NCI-H446 (cell line): ENCODE measurements around the gene NUDT17.
"Not testable (repeated sequence)": the region's sequence is repeated elsewhere in the genome, so short reads cannot be mapped to it uniquely, and the experiment has no call there.

Experiments used
- DNase-seq, 2 experiments: peaks; one replicate each; lab custom pipeline; 2025; lab: John Stamatoyannopoulos, UW

NUDT17 gene

DNA sequence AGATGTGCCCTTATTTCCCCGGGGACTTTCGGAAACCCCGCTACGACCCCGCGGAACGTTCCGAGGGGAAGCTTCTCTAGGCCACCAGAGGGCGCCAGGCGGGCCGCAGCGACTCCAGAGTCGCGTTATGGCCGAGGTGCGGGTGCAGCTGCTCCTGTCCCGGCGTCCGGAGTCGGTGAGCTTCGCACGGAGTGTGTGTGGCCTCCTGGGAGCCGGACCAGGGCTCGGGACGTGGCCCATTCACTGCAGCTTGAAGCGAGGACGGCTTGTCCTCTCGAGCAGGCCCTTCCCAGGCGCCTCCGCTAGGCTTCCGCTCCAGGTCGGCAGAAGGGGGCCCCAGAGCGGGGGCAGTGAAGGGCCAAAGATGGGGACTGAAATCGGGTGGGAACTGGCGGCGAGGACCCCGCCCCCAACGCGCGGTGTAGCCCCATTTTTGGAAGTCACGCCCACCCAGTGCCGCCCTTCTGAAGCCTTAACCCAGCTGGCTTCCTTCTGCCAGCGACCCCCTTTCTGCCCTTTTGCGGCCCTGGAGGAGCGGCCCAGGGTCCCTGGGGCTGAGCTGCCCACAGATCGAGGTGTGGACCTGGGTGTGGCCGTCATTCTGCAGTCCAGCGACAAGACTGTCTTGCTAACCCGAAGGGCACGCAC is at the start of gene NUDT17:
Gene NUDT17 (plus strand): TSS at position 117 of the 648 bp plus-strand sequence. CDS start 11 bp downstream, at position 128.
- DNase-seq: peak; percentile 69 to 86

- no peak for DNase-seq
Observed at GRCh38 chr1:145796753-145797152, 48.7 kb upstream of the NUDT17 start.

DNA sequence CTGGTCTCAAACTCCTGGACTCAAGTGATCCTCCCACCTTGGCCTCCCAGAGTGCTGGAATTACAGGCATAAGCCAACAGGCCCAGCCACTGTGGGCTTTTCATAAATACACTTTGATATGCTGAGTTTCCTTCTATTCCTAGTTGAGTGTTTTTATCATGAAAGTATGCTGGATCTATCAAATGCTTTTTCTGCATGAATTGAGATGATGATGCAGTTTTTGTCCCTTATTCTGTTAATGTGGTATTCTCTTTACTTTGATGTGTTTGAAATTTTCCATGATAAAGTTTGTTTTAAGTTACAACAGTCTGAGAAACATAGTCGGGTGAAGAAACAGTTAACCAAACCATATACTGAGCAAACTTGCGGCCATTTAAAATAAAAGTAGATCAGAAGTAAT is 45.6 kb upstream of the NUDT17 start:
- DNase-seq: no peak

- no peak for DNase-seq
Observed at GRCh38 chr1:145804235-145805045, 41.0 kb upstream of the NUDT17 start.

- no peak for DNase-seq
Observed at GRCh38 chr1:145805057-145805456, 40.4 kb upstream of the NUDT17 start.

GRCh38 chr1:145806408-145806807 is 39.0 kb upstream of the NUDT17 start:
- no peak for DNase-seq

DNA sequence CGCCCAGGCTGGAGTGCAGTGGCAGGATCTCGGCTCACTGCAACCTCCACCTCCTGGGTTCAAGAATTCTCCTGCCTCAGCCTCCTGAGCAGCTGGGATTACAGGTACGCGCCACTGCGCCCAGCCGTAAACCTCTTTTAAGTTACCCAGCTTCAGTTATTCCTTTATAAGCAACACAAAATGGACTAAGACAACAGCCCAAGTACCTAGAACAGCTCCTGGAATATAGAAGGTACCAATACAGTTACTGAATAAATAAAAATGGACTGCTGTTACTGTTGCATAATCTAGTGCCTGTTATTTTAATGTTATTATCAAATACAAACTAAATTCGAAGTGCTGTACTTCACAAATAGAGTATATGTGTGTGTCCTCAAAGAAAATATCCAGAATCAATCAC is 38.6 kb upstream of the NUDT17 start:
- no peak for DNase-seq

DNA sequence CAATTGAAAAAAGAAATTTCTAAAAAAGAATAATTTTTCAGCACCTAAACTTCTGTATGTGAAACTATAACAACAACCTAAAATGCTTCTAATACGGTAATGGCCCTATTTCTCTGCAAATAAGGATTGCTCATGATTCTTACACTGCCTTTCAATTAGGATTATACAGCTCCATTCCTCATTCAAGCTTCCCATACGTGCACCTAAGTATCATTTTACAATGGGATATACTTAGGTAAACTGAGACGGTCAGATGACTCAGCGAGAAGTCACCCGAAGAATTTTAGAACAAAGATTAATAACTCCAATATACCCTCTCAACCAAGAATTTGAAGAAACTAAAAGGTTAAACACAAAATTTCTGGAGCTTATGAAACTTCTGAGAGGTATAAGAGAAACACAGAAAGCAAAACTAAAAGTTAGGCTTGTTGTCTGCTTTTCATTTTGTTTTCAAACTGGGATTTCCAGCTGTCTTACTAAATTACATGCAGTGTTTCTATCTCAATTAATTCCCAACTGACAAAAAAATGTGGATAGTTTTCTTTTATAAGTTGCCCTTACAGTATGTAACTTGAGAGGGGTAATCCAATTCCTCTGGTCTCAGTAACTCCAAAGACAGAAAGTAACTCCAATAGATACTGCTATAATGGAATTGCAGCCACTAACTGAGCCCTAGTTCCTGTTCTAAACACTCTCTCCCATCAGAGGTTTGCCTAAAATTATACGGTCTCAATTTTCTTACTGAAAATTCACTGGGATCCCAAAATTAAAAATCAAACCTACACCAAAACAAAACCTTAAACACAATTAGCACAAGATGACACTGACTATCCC is 32.2 kb upstream of the NUDT17 start:
- not testable (repeated sequence) for DNase-seq

- DNase-seq: not testable (repeated sequence)
Observed at GRCh38 chr1:145818095-145818494, 27.3 kb upstream of the NUDT17 start.

DNA sequence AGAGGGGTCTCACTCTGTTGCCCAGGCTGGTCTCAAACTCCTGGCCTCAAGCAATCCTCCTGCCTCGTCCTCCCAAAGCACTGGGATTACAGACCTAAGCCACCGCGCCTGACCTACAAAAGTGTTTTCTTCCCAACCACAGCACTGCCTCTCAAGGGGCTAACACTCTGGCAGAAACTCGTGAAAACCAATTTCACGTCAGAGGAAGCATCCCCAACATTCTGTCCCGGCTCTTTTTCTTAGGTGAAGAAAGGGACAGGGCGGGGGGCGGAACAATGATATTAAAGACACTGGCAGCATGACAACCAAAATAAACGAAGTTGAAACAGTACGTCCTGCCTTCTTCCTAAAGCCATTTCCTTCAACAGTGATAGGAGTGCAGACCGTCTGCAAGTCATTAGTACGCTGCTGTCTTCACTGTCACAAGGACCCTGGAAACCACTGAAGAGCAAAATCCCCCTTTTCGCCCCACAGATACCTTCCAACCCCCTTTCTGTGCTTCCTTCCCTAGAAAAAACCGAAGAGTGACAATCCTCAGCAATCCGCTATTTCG is 22.6 kb upstream of the NUDT17 start:
- not testable (repeated sequence) for DNase-seq

- DNase-seq: peak; percentile 82 to 95
Observed at GRCh38 chr1:145823565-145824498, 21.6 kb upstream of the NUDT17 start, which contains the start of the genes POLR3C and RNF115. TSS of gene POLR3C (plus strand) at chr1:145824200. CDS start at chr1:145825777, 1,577 bp downstream. TSS of gene RNF115 (minus strand) at chr1:145824095. CDS start at chr1:145823873, 222 bp downstream.

- no peak for DNase-seq
Observed at GRCh38 chr1:145824499-145824842, 21.0 kb upstream of the NUDT17 start.

GRCh38 chr1:145826030-145826429 is 19.4 kb upstream of the NUDT17 start:
- DNase-seq: no peak

DNA sequence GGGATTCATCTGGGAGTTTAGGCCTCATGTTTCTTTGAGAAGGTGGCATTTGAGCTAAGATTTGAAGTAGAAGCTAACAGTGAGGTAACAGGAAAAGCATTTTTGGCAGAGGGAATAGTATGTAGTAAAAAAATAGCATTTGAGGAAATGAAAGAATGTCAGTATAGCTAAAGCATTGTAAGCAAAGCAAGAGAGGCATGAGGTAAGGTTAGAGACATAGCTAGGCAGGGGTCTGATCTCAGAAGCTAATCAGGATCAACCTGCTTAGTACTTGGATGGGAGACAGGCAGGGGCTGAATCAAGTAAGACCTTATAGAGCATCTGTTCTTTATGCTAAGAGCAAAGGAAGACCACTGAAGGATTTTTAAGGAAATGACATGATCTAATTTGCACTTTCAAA is 17.5 kb upstream of the NUDT17 start:
- no peak for DNase-seq

DNA sequence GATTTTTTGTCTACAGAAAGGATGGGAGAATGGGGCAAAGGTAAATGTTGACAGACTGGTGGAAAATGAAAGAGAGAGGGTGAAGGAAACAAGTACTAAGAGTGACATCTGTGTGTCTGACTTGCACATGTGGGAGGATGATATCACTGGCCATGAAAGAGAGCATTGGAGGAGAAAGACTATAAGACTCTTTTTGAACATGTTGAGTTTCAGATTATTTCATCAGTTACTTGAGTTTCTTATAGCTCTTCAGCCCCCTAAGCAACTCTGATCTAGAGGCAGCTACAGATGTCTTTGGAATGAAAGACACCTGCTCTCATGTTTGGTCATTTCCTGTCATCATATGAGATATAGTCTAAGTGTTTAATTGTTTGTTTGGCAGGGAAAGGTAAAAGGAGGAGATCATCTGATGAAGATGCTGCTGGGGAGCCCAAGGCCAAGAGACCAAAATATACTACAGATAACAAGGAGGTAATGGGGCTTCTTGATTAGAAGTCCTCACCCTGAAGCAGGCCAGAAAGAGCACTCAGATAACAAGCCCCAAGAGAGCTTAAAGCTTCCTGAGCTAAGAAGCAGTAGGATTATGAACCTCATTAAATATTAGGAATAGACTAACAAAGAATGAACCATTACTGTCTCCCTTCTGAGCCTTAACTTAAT is 16.9 kb upstream of the NUDT17 start:
- no peak for DNase-seq

GRCh38 chr1:145830810-145831209 is 14.6 kb upstream of the NUDT17 start:
- DNase-seq: not testable (repeated sequence)

- no peak for DNase-seq
Observed at GRCh38 chr1:145837656-145838055, 7.8 kb upstream of the NUDT17 start.

DNA sequence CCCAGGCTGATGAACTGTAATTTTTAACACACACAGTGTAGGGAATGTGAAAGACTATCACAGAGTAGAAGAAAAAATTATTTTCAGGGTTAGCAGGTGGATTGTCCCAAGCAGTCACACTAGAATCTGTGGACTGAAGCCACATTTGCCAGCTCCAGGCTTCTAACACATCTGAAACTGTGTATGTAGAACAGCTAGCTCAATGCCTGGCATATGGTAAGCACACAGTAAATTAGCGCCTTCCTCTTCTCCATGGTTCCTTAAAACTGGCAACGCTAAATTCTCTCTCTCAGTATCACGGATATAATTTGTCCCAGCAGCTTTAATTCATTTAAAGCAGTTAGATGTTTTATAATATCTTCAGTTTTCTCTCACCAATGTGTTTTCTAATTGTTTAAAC is 2.4 kb upstream of the NUDT17 start:
- DNase-seq: no peak

DNA sequence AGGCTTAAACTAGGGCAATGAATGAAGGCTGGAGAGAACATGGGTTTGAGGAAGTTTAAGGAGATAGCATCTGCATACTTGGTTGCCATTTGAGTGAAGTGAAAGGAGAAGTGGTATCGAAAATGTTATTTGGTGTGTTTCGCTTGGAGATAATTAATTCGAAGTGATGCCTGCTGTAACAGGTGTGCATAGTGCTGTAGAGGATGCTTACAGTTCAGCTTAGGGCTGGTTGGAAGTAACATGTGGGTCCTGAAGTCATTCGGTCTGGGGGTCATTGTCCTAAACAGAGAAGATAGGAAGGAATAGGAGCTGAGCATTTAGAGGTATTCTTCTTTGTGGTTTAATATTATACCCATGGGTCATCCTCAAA is 301 bp upstream of the NUDT17 start:
- DNase-seq: peak in 1 of 2 experiments; percentile 69

DNA sequence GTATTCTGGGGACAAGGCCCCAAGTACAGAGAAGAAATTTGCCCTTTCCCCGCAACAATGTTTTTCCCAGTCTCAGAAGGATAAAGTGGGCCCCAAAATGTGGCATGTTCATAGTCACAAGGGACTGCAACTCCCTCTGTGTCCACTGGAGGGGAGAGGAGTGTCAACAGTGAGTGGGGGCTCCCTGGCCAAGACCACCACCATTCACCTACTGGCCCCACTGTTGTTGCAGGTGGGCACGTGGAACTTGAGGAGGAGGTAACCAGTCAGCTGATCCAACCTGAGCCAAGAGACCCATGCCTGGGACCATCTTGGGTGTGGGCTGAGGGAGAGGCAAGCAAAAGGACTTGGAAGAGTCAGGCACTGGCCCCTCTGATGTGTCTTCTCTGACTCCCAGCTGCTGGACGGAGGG is 777 bp downstream of the NUDT17 start:
- DNase-seq: peak in 1 of 2 experiments; percentile 19
